ENCODE results near the gene TM4SF4. TPM values are rescaled to one million over a fixed set of nuclear protein-coding genes. Genes with fewer than 3 reads are reported as not detected.

Gene TM4SF4
- total RNA-seq, 4 donors from 2014 or later: 0.24 to 0.65 TPM; not detected in 2

DNA sequence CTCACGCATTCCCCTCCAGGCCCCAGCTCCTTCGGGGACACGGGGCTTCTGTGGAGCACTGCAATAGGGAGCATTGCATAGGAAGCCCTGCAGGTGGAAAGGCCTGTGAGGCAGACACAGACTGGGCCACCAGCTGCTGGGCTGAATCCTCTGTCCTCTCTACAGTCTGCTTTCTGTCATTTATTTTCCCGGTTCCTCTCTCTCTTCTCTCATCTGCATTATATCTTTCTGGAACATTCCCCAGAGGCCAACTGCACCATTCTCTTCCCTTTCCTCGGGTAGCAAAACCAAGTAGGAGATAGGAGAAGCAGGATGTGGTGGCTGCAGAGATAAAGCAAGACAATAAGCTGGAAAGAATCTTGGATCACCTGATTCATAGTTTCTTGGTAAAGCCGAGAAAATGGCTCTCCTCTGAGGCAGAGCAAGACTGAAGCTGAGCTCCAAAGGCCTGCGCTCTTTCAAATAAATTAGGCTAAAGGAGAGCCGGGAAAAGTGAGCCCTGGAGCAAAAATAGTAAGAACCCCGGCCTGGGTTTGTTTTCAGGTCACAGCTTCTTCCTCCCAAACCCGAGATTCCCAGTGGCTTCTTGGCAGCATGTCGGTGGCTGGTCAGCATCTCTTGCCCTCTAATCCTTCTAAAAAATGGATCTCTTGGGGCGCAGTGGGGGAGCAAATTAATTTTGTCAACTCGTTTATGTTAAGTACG lies 5.3 kb downstream of the TM4SF4 start:
- TF ChIP-seq, protein P1, sequence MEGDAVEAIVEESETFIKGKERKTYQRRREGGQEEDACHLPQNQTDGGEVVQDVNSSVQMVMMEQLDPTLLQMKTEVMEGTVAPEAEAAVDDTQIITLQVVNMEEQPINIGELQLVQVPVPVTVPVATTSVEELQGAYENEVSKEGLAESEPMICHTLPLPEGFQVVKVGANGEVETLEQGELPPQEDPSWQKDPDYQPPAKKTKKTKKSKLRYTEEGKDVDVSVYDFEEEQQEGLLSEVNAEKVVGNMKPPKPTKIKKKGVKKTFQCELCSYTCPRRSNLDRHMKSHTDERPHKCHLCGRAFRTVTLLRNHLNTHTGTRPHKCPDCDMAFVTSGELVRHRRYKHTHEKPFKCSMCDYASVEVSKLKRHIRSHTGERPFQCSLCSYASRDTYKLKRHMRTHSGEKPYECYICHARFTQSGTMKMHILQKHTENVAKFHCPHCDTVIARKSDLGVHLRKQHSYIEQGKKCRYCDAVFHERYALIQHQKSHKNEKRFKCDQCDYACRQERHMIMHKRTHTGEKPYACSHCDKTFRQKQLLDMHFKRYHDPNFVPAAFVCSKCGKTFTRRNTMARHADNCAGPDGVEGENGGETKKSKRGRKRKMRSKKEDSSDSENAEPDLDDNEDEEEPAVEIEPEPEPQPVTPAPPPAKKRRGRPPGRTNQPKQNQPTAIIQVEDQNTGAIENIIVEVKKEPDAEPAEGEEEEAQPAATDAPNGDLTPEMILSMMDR (IDR thresholded peaks at IDR 0.05): no peak
- ATAC-seq (ENCODE audit: low FRiP score) (peak; percentile 34), DNase-seq (ENCODE audit: low spot score) (no peak)

GRCh38 chr3:149480326-149481017 lies 6.0 kb downstream of the TM4SF4 start:
- DNase-seq (ENCODE audit: low spot score): peak; percentile 78
- ATAC-seq (ENCODE audit: low FRiP score): peak; percentile 99
- TF ChIP-seq, protein P1 (IDR thresholded peaks at IDR 0.05): peak in 1 of 3 donors; percentile 49

DNA sequence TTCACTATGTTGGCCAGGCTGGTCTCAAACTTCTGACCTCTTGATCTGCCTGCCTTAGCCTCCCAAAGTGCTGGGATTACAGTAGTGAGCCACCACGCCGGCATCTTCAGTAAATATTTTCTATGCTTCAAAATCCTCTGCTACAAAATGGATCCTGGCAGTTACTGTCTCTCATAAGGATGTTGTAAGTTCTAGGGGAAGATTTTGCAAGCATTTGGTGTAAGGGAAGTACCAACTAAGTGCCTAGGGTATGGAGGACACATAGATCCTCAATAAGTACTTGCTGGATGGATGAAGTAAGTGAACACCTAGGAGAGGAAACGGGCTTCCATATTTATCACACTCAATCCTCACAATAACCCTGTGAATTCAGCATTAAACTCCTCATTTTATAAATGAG lies 6.6 kb downstream of the TM4SF4 start:
- TF ChIP-seq, protein P1 (IDR thresholded peaks at IDR 0.05): no peak
- no peak for DNase-seq (ENCODE audit: low spot score)
- ATAC-seq (ENCODE audit: low FRiP score): no peak

GRCh38 chr3:149481491-149481890 lies 7.0 kb downstream of the TM4SF4 start:
- no peak for DNase-seq (ENCODE audit: low spot score)
- no peak for ATAC-seq (ENCODE audit: low FRiP score)
- TF ChIP-seq, protein P1 (IDR thresholded peaks at IDR 0.05): no peak

DNA sequence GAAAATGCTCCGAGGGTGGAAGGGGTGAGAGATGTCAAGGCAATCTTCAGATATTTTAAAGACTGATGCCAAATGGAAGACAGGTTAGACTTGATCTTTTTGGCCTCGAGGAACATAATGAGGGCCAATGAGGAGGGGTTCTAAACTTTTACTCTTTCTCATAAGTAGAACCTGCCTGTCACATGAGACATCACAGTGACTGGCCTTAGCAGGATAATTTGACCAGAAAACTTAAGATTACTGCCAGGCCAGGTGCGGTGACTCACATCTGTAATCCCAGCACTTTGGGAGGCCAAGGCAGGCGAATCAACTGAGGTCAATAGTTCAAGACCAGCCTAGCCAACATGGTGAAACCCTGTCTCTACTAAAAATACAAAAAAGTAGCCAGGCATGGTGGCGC lies 12.2 kb downstream of the TM4SF4 start:
- TF ChIP-seq, protein P1 (IDR thresholded peaks at IDR 0.05): no peak
- ATAC-seq (ENCODE audit: low FRiP score) (no peak), DNase-seq (ENCODE audit: low spot score) (no peak)

DNA sequence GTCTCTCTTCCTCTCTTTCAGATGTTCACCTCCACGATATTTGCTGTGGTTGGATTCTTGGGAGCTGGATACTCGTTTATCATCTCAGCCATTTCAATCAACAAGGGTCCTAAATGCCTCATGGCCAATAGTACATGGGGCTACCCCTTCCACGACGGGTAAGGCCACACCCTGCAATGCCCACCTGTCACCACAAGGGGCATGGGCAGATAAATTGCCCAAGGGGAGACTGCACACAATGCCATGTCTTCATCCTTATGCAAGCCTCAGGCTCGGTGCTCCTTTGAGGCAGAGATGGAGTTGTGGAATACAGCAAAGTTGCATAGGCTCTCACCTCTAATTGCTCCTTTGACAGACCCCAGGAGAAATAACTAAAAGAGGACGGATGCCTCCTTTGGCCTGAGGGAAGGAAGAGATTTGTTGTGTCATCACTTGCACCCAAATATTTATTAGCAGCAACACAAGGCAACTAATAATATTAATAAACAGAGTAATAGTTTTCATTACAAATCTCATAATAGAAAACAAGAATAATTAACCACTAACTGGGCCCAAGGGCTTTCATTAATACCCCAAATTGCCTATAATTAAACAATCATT lies 13.2 kb downstream of the TM4SF4 start:
- ATAC-seq (ENCODE audit: low FRiP score) (no peak), DNase-seq (ENCODE audit: low spot score) (no peak)
- TF ChIP-seq, protein P1 (IDR thresholded peaks at IDR 0.05): no peak
